Stomach smooth muscle (tissue), 2 donors: ENCODE results near the gene EPHB1.
"Not testable (repeated sequence)": the region's sequence is repeated elsewhere in the genome, so short reads cannot be mapped to it uniquely, and the experiment has no call there.

Experiments
- H3K27ac ChIP-seq: one replicate; pipeline ENCODE4 v1.7.0; 2013; ENCODE audit warnings: mild to moderate bottlenecking, low read length, inconsistent platforms
- H3K27me3 ChIP-seq, 2 donors: one replicate each; pipeline ENCODE4 v1.7.0; 2013; ENCODE audit warnings: low read length in 2 of 2; ENCODE audit not compliant: insufficient read depth in 2 of 2, control insufficient read depth in 1 of 2
- H3K36me3 ChIP-seq, 2 donors: one replicate each; pipeline ENCODE4 v1.7.0; 2013; ENCODE audit warnings: low read length in 2 of 2; ENCODE audit not compliant: control insufficient read depth in 2 of 2, insufficient read depth in 2 of 2
- H3K4me1 ChIP-seq: one replicate; pipeline ENCODE4 v1.7.0; 2013; ENCODE audit warnings: low read length; ENCODE audit not compliant: control insufficient read depth, insufficient read depth
- H3K4me3 ChIP-seq, 2 donors: one replicate each; pipeline ENCODE4 v1.7.0; 2013; ENCODE audit warnings: low read length in 2 of 2
- H3K9ac ChIP-seq, 2 donors: one replicate each; pipeline ENCODE4 v1.7.0; 2013; ENCODE audit warnings: low read length in 2 of 2, mild to moderate bottlenecking in 1 of 2
- H3K9me3 ChIP-seq, 2 donors: one replicate each; pipeline ENCODE4 v1.7.0; 2013; ENCODE audit warnings: low read length in 2 of 2; ENCODE audit not compliant: control insufficient read depth in 2 of 2
- donor health status: healthy.
- donor health status: Pancreatic carcinoma.

EPHB1 gene

DNA sequence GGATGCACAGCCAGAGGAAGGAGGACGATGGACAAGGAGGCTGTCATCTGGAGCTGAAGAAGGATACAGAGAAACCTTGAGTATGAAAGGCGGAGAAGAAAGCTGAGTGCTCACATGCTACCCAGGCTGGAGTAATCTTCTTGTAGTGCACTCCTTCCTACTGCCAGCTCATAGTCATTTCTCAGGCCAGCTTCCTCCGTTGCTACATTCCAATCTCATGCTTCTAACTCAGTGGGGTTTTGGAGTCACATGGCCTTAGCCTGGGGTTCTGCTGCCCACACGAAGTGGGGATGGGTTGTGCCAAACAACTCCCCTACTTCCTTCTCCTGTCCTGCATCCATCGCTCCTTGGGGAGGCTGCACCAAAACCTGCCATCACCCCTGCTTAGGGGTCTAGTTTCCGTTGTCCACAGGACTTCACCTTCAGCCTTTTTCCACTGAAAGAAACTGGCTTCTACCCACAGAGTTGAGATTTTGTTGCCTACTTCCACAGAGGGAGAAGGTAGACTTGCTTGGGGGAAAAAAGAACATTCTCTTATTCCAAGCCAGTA, 239.9 kb downstream of the EPHB1 start:
- no peak overlapping the region for H3K27ac ChIP-seq
- H3K27me3 ChIP-seq: no peaks in the 10 kb centered on the region
- H3K9ac ChIP-seq: no peak overlapping the region
- no peak overlapping the region for H3K4me3 ChIP-seq
- H3K36me3 ChIP-seq: no peaks in the 10 kb centered on the region
- no peaks in the 10 kb centered on the region for H3K9me3 ChIP-seq
- H3K4me1 ChIP-seq: peaks cover 2% of the 10 kb centered on the region

GRCh38 chr3:135038186-135038585, 243.1 kb downstream of the EPHB1 start:
- Histone ChIP-seq H3K4me1 (peaks cover 2% of the 10 kb centered on the region), H3K9me3 (no peaks in the 10 kb centered on the region), H3K27ac (no peak overlapping the region), H3K4me3 (no peak overlapping the region), H3K27me3 (no peaks in the 10 kb centered on the region), H3K36me3 (no peaks in the 10 kb centered on the region), H3K9ac (no peak overlapping the region)

GRCh38 chr3:135039536-135039935, 244.5 kb downstream of the EPHB1 start:
- not testable (repeated sequence) for H3K27ac ChIP-seq, H3K4me1 ChIP-seq, H3K27me3 ChIP-seq, H3K9ac ChIP-seq, H3K9me3 ChIP-seq, H3K36me3 ChIP-seq, H3K4me3 ChIP-seq

DNA sequence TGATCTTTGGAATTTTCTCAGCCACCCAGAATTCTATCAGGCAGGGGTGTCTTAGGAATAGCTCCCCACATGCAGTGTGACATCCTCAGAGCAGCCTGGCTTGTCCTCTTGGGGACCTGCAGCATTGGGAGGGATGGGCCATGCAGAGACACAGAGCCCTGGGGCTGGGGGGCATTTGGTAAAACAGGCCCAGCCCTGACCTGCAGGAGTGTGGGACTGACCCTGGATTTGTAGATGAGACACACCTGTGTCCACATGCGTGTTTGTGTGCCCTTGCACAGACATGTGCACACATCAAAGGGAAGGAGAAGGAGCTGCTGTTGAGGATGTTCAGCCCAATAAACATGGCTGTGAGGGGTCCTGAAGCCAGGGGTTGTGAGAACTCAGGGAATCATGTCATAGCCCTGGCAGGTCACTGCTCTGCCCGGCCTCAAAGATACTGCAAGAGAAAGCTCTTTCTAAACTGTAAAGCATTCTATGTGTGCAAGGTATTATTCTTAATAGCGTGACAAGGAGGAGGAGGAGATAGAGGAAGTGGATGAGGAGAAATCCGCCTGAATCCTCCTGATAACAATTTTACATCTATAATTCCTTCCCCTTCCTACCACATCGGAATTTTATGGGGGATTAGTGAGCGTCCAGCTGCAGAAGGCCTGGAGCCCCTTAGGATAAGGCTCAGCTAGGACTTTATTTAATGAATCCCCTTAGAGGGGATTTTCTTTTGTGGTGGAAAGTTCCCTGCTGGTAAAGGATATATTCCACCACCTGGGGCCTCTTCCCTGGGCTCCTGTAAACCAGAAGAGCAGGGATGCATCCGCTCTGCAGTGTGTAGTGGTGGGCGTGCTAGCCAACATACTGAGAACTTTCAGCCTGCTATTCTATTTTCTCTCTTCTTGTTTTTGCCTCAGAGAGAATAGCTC, 245.5 kb downstream of the EPHB1 start:
- Histone ChIP-seq H3K4me3 (no peak overlapping the region), H3K9ac (no peak overlapping the region), H3K27me3 (no peaks in the 10 kb centered on the region), H3K27ac (no peak overlapping the region), H3K9me3 (no peaks in the 10 kb centered on the region), H3K4me1 (peaks cover 2% of the 10 kb centered on the region), H3K36me3 (no peaks in the 10 kb centered on the region)

GRCh38 chr3:135041601-135042000, 246.5 kb downstream of the EPHB1 start:
- Histone ChIP-seq H3K4me1 (no peaks in the 10 kb centered on the region), H3K36me3 (no peaks in the 10 kb centered on the region), H3K9ac (no peak overlapping the region), H3K27ac (no peak overlapping the region), H3K27me3 (no peaks in the 10 kb centered on the region), H3K4me3 (no peak overlapping the region), H3K9me3 (no peaks in the 10 kb centered on the region)

DNA sequence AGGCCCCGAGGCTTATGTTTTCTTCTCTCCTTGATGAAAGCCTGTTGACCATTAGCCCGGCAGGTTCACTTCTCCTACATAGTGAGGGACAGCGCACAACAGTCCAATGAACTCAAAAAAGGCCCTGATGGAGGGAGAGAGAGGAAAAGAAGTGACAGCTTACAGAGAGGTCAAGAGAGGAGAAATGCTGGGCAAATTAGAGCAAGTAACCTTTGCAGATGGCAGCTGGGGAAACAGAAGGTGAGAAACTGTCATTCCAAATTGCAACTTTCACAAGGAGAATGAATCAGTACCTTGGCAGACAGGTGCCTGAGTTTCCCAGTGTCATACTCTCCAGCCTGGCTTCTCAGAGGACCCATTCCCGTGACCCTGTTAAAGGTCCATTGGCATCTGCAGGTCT, 252.0 kb downstream of the EPHB1 start:
- no peaks in the 10 kb centered on the region for H3K27me3 ChIP-seq
- no peak overlapping the region for H3K4me3 ChIP-seq
- H3K36me3 ChIP-seq: no peaks in the 10 kb centered on the region
- H3K27ac ChIP-seq: no peak overlapping the region
- H3K9me3 ChIP-seq: no peaks in the 10 kb centered on the region
- no peaks in the 10 kb centered on the region for H3K4me1 ChIP-seq
- no peak overlapping the region for H3K9ac ChIP-seq

DNA sequence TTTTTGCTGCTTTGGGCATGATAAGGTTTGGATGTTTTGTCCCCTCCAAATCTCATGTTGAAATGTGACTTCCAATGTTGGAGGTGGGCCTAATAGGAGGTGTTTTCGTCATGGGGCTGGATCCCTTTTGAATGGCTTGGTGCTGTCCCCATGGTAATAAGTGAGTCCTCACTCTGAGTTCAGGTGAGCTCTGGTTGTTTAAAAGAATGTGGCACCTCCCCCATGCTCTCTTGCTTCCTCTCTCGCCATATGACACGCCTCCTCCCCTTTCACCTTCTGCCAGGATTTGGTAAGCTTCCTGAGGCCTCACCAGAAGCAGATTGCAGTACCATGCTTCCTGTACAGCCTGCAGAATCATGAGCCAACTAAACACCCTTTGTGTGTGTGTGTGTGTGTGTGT, 255.5 kb downstream of the EPHB1 start:
- no peak overlapping the region for H3K27ac ChIP-seq
- H3K4me3 ChIP-seq: no peak overlapping the region
- no peak overlapping the region for H3K9ac ChIP-seq
- H3K27me3 ChIP-seq: no peaks in the 10 kb centered on the region
- H3K36me3 ChIP-seq: no peaks in the 10 kb centered on the region
- H3K9me3 ChIP-seq: no peaks in the 10 kb centered on the region
- H3K4me1 ChIP-seq: no peaks in the 10 kb centered on the region

DNA sequence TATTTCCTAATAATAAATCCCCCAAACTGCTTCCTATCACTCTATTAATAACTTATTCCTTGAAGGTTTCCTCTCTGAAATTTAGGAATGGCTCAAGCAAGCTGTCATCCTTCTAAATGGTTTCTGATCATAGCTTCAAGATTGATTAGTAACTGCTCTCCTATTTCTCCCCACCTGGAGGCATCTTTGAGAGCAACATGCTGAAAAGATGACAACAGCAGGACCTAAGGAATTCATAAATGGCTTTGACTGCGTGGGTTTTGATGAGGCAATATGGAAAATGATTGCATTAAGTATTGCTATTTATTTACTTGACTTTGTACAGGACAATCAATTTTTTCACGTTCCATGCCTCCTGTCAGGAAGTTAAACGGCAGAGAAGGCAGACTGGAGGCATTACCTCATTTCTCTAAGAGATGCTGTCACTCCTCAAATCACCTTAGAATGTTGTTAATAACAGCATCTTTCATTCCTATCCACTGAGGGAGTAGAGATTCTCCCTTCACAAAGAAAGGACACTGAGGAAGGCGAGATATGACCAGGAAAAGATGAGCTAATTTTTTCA, 256.4 kb downstream of the EPHB1 start:
- H3K27me3 ChIP-seq: no peaks in the 10 kb centered on the region
- no peak overlapping the region for H3K27ac ChIP-seq
- H3K9me3 ChIP-seq: no peaks in the 10 kb centered on the region
- H3K4me1 ChIP-seq: no peaks in the 10 kb centered on the region
- no peaks in the 10 kb centered on the region for H3K36me3 ChIP-seq
- no peak overlapping the region for H3K9ac ChIP-seq
- no peak overlapping the region for H3K4me3 ChIP-seq

DNA sequence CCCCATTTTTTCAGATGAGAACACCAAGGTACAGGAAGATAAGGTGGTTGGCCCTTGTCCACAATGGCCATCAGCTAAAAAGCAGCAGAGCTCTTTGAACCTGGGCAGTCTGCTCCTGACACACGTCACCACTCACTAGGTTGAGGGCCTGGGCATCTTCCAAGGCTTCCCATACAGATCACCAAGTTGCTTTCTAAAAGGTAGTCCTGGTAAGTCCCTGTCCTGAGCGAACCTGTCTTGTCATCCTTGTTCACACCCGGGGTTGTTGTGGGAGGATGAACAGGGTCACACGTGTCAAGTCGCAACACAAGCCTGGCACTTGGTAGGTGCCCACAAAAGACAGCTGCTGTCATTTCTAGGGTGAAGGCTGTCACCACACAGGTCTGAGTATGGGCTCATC, 260.4 kb downstream of the EPHB1 start:
- Histone ChIP-seq H3K36me3 (no peaks in the 10 kb centered on the region), H3K4me3 (no peak overlapping the region), H3K9me3 (no peaks in the 10 kb centered on the region), H3K27ac (no peak overlapping the region), H3K4me1 (no peaks in the 10 kb centered on the region), H3K9ac (no peak overlapping the region), H3K27me3 (no peaks in the 10 kb centered on the region)

GRCh38 chr3:135056084-135056730, 261.1 kb downstream of the EPHB1 start:
- Histone ChIP-seq H3K36me3 (no peaks in the 10 kb centered on the region), H3K9ac (no peak overlapping the region), H3K4me1 (no peaks in the 10 kb centered on the region), H3K27ac (no peak overlapping the region), H3K9me3 (no peaks in the 10 kb centered on the region), H3K27me3 (no peaks in the 10 kb centered on the region), H3K4me3 (no peak overlapping the region)
